SK-N-SH treated with all-trans-retinoic acid at 6 μM for 48 hours (cell line): Measurements from ENCODE around the gene KCNA3.

ENCODE experiments used
- ATAC-seq: fragments of 200-7000 bp; cut with Tn5 transposase; 3 replicates; pipeline ENCODE4 v1.9.1; 2020; ENCODE audit warnings: mild to moderate bottlenecking, moderate library complexity
- ARNTL ChIP-seq: fragments of 450-650 bp; formaldehyde crosslinking; IDR thresholded peaks from 2 replicates; pipeline ENCODE4 v1.5.0; 2020; ENCODE audit warnings: low read depth, mild to moderate bottlenecking, moderate library complexity, borderline replicate concordance
- BACH2 ChIP-seq: fragments of 250-450 bp; sonication (Bioruptor Pico); IDR thresholded peaks from 2 replicates; pipeline ENCODE4 v1.9.0; 2021; ENCODE audit warnings: mild to moderate bottlenecking, borderline replicate concordance
- CSDC2 ChIP-seq: fragments of 250-450 bp; sonication (Bioruptor Pico); IDR thresholded peaks from 2 replicates; pipeline ENCODE4 v1.5.0; 2020; ENCODE audit warnings: mild to moderate bottlenecking, moderate library complexity
- ESRRG ChIP-seq: fragments of 250-450 bp; sonication (Bioruptor Pico); IDR thresholded peaks from 2 replicates; pipeline ENCODE4 v1.6.1; 2021; ENCODE audit warnings: mild to moderate bottlenecking
- GLIS3 ChIP-seq: fragments of 250-450 bp; sonication (Bioruptor Pico); IDR thresholded peaks from 2 replicates; pipeline ENCODE4 v1.5.0; 2020; ENCODE audit warnings: mild to moderate bottlenecking, moderate library complexity
- ISL1 ChIP-seq: fragments of 250-450 bp; sonication (Bioruptor Pico); IDR thresholded peaks from 2 replicates; pipeline ENCODE4 v2.1.2; 2022; ENCODE audit warnings: mild to moderate bottlenecking, moderate library complexity
- OSR1 ChIP-seq: fragments of 250-450 bp; sonication (Bioruptor Pico); IDR thresholded peaks from 2 replicates; pipeline ENCODE4 v1.8.0; 2022; ENCODE audit warnings: moderate library complexity, mild to moderate bottlenecking, inconsistent platforms
- PPARA ChIP-seq: fragments of 250-450 bp; sonication (Bioruptor Pico); IDR thresholded peaks from 2 replicates; pipeline ENCODE4 v1.5.0; 2020; ENCODE audit warnings: mild to moderate bottlenecking, borderline replicate concordance
- RARB ChIP-seq: fragments of 250-450 bp; sonication (Bioruptor Pico); IDR thresholded peaks from 2 replicates; pipeline ENCODE4 v1.8.0; 2021; ENCODE audit warnings: mild to moderate bottlenecking, moderate library complexity
- SNAI2 ChIP-seq: fragments of 250-450 bp; sonication (Bioruptor Pico); IDR thresholded peaks from 2 replicates; pipeline ENCODE4 v1.5.0; 2020; ENCODE audit warnings: mild to moderate bottlenecking, moderate library complexity
- TCF4 ChIP-seq: fragments of 250-450 bp; sonication (Bioruptor Pico); IDR thresholded peaks from 2 replicates; pipeline ENCODE4 v1.8.0; 2021; ENCODE audit warnings: mild to moderate bottlenecking, moderate library complexity, borderline replicate concordance
- TOX ChIP-seq: fragments of 250-450 bp; sonication (Bioruptor Pico); IDR thresholded peaks from 2 replicates; pipeline ENCODE4 v1.8.0; 2021; ENCODE audit warnings: mild to moderate bottlenecking, moderate library complexity, borderline replicate concordance
- ZC3H10 ChIP-seq: fragments of 250-450 bp; sonication (Bioruptor Pico); IDR thresholded peaks from 2 replicates; pipeline ENCODE4 v1.5.1; 2021; ENCODE audit warnings: mild to moderate bottlenecking, moderate library complexity
- ZFP3 ChIP-seq: fragments of 250-450 bp; sonication (Bioruptor Pico); IDR thresholded peaks from 2 replicates; pipeline ENCODE4 v1.5.0; 2020; ENCODE audit warnings: mild to moderate bottlenecking, moderate library complexity
- ZFP30 ChIP-seq: fragments of 450-650 bp; formaldehyde crosslinking; IDR thresholded peaks from 2 replicates; pipeline ENCODE4 v1.5.0; 2022; ENCODE audit warnings: mild to moderate bottlenecking, moderate library complexity
- ZNF565 ChIP-seq: fragments of 450-650 bp; formaldehyde crosslinking; conservative IDR thresholded peaks from 2 replicates; pipeline ENCODE4 v1.5.0; 2020; ENCODE audit warnings: low read depth, mild to moderate bottlenecking, moderate library complexity
- ZNF70 ChIP-seq: fragments of 450-650 bp; formaldehyde crosslinking; IDR thresholded peaks from 2 replicates; pipeline ENCODE4 v1.5.0; 2020; ENCODE audit warnings: mild to moderate bottlenecking, moderate library complexity
- ZNF8 ChIP-seq: fragments of 450-650 bp; formaldehyde crosslinking; IDR thresholded peaks from 2 replicates; pipeline ENCODE4 v1.5.0; 2020; ENCODE audit warnings: mild to moderate bottlenecking, moderate library complexity
- TF ChIP-seq, protein P1 (sequence below): fragments of 250-450 bp; sonication (Bioruptor Pico); IDR thresholded peaks from 2 replicates; pipeline ENCODE4 v1.5.0; 2020; ENCODE audit warnings: mild to moderate bottlenecking, moderate library complexity
- TF ChIP-seq, protein P2 (sequence below): fragments of 250-450 bp; sonication (Bioruptor Pico); IDR thresholded peaks from 2 replicates; pipeline ENCODE4 v1.5.1; 2020; ENCODE audit warnings: low read depth, mild to moderate bottlenecking, moderate library complexity
- TF ChIP-seq, protein P3 (sequence below): fragments of 250-450 bp; sonication (Bioruptor Pico); IDR thresholded peaks from 2 replicates; pipeline ENCODE4 v1.8.0; 2020; ENCODE audit warnings: mild to moderate bottlenecking, moderate library complexity, borderline replicate concordance
- TF ChIP-seq, protein P4 (sequence below): fragments of 250-450 bp; sonication (Bioruptor Pico); IDR thresholded peaks from 2 replicates; pipeline ENCODE4 v1.8.0; 2021; ENCODE audit warnings: low read depth, mild to moderate bottlenecking, moderate library complexity, borderline replicate concordance
- TF ChIP-seq, protein P5 (sequence below): fragments of 250-450 bp; sonication (Bioruptor Pico); IDR thresholded peaks from 2 replicates; pipeline ENCODE4 v1.5.1; 2021; ENCODE audit warnings: mild to moderate bottlenecking, moderate library complexity

The KCNA3 gene

DNA sequence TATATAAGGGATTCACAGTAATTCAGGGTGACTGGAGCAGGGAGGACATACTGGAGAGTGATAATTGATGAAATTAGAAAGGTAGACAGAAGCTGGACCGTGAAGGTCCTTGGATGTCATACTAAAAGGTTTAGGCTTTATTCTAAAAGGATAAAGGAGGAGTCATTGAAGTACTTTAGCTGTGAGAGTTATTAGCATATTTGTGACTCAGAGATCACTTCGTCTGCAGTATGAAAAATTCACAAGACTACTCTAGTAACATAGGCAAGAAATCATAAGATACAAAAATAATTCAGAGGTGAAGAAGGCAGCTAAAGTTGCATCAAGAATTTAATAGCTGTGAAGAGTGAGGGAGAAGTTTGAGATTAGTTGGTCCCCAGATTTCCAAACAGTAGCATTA is 26.3 kb downstream of the KCNA3 start:
- TF ChIP-seq CSDC2 (CRISPR knock-in tag), result no peak
- TF ChIP-seq, protein P1, sequence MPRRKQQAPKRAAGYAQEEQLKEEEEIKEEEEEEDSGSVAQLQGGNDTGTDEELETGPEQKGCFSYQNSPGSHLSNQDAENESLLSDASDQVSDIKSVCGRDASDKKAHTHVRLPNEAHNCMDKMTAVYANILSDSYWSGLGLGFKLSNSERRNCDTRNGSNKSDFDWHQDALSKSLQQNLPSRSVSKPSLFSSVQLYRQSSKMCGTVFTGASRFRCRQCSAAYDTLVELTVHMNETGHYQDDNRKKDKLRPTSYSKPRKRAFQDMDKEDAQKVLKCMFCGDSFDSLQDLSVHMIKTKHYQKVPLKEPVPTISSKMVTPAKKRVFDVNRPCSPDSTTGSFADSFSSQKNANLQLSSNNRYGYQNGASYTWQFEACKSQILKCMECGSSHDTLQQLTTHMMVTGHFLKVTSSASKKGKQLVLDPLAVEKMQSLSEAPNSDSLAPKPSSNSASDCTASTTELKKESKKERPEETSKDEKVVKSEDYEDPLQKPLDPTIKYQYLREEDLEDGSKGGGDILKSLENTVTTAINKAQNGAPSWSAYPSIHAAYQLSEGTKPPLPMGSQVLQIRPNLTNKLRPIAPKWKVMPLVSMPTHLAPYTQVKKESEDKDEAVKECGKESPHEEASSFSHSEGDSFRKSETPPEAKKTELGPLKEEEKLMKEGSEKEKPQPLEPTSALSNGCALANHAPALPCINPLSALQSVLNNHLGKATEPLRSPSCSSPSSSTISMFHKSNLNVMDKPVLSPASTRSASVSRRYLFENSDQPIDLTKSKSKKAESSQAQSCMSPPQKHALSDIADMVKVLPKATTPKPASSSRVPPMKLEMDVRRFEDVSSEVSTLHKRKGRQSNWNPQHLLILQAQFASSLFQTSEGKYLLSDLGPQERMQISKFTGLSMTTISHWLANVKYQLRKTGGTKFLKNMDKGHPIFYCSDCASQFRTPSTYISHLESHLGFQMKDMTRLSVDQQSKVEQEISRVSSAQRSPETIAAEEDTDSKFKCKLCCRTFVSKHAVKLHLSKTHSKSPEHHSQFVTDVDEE, result no peak
- no peak for TF ChIP-seq ESRRG
- no peak for TF ChIP-seq OSR1 (CRISPR knock-in tag)
- no peak for ATAC-seq

DNA sequence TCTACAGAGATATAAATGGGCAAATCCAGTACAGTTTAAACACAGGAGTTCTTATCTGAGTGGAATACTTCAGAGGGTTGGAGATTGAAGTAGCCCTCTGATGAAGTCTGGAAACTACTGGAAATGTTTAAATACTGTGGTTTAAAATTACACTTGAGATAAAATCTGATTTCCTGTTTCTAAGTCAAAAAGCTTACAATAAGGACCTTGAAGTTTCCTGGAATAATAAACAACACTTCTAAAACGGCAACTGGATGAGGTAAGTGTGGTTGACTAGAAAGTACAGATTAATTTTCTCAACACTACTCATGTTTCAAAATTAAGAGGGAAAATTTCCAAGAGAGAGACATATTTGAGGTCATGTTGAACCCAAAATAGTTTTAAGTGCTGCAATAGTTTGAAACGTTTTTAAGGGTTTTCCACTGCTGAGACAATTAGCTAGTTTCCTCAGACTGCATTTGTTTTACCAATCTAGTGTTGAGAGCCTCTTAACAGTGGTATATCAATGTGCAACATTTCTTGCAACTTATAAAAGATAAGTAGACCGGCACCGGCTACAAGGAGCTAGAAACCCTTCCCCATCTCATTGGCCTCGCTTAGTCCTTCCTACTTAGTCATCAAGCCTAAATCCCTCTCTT is 27.4 kb downstream of the KCNA3 start:
- TF ChIP-seq ARNTL, result no peak
- no peak for TF ChIP-seq OSR1 (CRISPR knock-in tag)
- TF ChIP-seq ZNF8 (CRISPR knock-in tag), result no peak
- TF ChIP-seq, protein P2, sequence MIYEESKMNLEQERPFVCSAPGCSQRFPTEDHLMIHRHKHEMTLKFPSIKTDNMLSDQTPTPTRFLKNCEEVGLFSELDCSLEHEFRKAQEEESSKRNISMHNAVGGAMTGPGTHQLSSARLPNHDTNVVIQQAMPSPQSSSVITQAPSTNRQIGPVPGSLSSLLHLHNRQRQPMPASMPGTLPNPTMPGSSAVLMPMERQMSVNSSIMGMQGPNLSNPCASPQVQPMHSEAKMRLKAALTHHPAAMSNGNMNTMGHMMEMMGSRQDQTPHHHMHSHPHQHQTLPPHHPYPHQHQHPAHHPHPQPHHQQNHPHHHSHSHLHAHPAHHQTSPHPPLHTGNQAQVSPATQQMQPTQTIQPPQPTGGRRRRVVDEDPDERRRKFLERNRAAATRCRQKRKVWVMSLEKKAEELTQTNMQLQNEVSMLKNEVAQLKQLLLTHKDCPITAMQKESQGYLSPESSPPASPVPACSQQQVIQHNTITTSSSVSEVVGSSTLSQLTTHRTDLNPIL (CRISPR knock-in tag), result no peak
- TF ChIP-seq ZFP3 (CRISPR knock-in tag), result no peak
- no peak for TF ChIP-seq BACH2
- TF ChIP-seq, protein P3, sequence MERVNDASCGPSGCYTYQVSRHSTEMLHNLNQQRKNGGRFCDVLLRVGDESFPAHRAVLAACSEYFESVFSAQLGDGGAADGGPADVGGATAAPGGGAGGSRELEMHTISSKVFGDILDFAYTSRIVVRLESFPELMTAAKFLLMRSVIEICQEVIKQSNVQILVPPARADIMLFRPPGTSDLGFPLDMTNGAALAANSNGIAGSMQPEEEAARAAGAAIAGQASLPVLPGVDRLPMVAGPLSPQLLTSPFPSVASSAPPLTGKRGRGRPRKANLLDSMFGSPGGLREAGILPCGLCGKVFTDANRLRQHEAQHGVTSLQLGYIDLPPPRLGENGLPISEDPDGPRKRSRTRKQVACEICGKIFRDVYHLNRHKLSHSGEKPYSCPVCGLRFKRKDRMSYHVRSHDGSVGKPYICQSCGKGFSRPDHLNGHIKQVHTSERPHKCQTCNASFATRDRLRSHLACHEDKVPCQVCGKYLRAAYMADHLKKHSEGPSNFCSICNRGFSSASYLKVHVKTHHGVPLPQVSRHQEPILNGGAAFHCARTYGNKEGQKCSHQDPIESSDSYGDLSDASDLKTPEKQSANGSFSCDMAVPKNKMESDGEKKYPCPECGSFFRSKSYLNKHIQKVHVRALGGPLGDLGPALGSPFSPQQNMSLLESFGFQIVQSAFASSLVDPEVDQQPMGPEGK (CRISPR knock-in tag), result no peak
- TF ChIP-seq SNAI2, result no peak
- no peak for TF ChIP-seq ISL1
- TF ChIP-seq, protein P4, sequence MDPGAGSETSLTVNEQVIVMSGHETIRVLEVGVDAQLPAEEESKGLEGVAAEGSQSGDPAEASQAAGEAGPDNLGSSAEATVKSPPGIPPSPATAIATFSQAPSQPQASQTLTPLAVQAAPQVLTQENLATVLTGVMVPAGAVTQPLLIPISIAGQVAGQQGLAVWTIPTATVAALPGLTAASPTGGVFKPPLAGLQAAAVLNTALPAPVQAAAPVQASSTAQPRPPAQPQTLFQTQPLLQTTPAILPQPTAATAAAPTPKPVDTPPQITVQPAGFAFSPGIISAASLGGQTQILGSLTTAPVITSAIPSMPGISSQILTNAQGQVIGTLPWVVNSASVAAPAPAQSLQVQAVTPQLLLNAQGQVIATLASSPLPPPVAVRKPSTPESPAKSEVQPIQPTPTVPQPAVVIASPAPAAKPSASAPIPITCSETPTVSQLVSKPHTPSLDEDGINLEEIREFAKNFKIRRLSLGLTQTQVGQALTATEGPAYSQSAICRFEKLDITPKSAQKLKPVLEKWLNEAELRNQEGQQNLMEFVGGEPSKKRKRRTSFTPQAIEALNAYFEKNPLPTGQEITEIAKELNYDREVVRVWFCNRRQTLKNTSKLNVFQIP (CRISPR knock-in tag), result no peak
- no peak for TF ChIP-seq ZNF70
- TF ChIP-seq RARB (CRISPR knock-in tag), result no peak
- no peak for TF ChIP-seq PPARA
- no peak for TF ChIP-seq TCF4 (CRISPR knock-in tag)
- TF ChIP-seq ZC3H10, result no peak
- TF ChIP-seq, all 23 proteins: peak for 0

DNA sequence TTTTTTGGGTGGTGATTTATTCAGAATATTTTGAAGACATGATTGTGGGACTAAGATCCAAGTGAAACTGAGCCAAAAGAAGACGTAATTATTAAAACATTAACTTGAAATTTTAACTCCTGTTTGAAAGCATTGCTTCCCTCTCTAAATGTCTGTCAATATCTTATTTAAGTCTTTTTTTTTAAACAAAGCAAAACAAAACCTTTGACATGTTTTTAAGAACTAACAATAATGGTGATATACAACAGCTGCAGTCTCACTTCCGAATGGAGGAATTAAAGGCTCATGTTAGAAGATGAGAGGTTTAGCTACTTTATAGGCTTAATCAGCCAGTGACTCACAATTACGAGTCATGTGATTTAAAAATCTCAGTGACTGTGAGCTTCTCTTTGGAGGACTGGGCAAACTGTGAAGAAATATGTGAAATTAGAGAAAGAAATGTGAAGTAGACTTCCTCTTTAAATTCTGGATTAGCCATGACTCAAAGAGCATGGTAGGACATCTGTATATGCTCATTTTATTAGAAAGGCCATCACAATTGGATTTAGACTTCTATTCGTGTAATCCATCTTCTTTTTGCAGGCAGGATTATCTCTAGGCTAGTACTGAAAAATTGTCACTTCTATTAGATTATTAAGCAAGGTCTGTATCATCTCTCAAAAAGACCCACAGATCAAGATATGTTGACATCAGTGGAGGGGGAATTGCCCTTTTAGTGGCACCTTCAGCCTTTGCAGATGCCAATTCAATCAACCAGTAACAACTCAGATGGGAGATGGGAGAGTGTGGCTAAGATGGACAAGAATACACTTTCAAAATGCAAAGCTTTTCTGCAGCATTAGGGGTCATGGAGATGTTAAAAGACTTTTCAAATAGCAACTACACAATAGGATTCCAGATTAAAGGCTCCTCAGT is 28.7 kb downstream of the KCNA3 start:
- ATAC-seq, result no peak

More for the DNA sequence above, 27.4 kb downstream of the KCNA3 start:
- no peak for ATAC-seq

More for the DNA sequence above, 28.7 kb downstream of the KCNA3 start:
- TF ChIP-seq PPARA (no peak), ESRRG (no peak), ZNF8 (CRISPR knock-in tag) (no peak), ZFP3 (CRISPR knock-in tag) (no peak), TCF4 (CRISPR knock-in tag) (no peak), ARNTL (no peak), ZFP30 (CRISPR knock-in tag) (no peak), SNAI2 (no peak), ZC3H10 (no peak), GLIS3 (CRISPR knock-in tag) (no peak), TOX (CRISPR knock-in tag) (no peak), ZNF565 (CRISPR knock-in tag) (no peak), ZNF70 (no peak)
- TF ChIP-seq, protein P1, result no peak
- TF ChIP-seq, protein P5, sequence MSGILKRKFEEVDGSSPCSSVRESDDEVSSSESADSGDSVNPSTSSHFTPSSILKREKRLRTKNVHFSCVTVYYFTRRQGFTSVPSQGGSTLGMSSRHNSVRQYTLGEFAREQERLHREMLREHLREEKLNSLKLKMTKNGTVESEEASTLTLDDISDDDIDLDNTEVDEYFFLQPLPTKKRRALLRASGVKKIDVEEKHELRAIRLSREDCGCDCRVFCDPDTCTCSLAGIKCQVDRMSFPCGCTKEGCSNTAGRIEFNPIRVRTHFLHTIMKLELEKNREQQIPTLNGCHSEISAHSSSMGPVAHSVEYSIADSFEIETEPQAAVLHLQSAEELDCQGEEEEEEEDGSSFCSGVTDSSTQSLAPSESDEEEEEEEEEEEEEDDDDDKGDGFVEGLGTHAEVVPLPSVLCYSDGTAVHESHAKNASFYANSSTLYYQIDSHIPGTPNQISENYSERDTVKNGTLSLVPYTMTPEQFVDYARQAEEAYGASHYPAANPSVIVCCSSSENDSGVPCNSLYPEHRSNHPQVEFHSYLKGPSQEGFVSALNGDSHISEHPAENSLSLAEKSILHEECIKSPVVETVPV (CRISPR knock-in tag), result no peak
- TF ChIP-seq, protein P4 (CRISPR knock-in tag), result no peak
